Heart left ventricle (tissue), 13 donors: ENCODE data around the gene TPSD1.

Source experiments
- POLR2A ChIP-seq, 2 donors: fragments of 450-650 bp; IDR thresholded peaks; one replicate each; pipeline ENCODE4 v1.6.1; 2017; ENCODE audit warnings: antibody characterized with exemption in 2 of 2, mild to moderate bottlenecking in 2 of 2, moderate library complexity in 2 of 2
- TF ChIP-seq, protein P1 (sequence below), 12 donors: fragments of 200-600 bp; sonication (generic) in 4 of 12; IDR thresholded peaks; one replicate each; pipeline versions ENCODE4 v1.5.0 to v1.8.0; 2018 to 2022; ENCODE audit warnings: antibody characterized with exemption in 12 of 12, mild to moderate bottlenecking in 5 of 12
- donor health status: ischemic (EF 13 %, LVEDD 7.1; RV severe dilation, severe dysfunction).
- donor health status: DM: no; HTN: yes; CAD: no.
- donor health status: DM: no; HTN: no; CAD: no.
- donor health status: ischemic (EF 25% LVEDD 6.9; RV normal size, moderate dysfunction).
- donor health status: ischemic (EF 25% LVEDD 5.7; RV mildly dilated, moderate dysfunction).
- donor health status: ischemic (EF 35%, LVEDD 5.7; RV mildly dilated, moderate dysfunction).
- donor health status: nonischemic (EF 11% LVEDD 7.7; RV severe dilation, severe dysfunction).
- donor health status: DM: yes; HTN: yes; CAD: no.
- donor health status: PGD.
- donor health status: ischemic (EF 29% LVEDD 5.4; RV normal size, mild dysfunction).
- donor health status: nonischemic (EF 23%, LVEDD 6.1; RV moderate dilation, normal function).

DNA sequence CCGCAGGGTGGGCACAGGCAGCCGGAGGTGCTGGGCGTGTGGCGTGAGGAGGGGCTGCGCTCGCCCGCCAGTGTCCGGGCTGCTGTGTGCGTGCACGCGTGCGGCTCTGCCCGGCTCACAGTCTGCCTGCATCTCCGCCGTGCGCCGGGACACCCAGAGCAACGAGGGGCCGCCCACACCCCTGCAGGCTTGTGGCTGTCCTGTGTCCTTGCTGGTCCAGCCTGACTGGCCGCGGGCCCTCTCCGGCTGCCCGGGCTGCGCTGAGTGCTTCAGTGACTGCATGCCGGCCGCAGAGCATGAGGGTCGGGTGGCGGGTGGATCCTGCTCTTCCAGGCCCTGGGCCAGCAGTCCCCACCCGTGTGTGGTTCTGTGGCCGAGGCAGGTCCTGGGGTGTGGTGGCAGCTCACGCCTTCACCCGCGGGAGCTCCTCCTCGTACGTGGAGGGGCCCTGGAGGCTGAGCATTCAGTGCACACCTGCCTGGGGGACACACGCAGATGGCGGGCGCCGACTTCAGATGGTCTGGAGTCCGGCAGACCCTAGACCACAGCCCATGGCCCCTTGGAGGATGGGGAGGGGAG, 43.2 kb upstream of the TPSD1 start:
- no peak for TF ChIP-seq POLR2A (IDR thresholded peaks at IDR 0.05)
- TF ChIP-seq, protein P1, sequence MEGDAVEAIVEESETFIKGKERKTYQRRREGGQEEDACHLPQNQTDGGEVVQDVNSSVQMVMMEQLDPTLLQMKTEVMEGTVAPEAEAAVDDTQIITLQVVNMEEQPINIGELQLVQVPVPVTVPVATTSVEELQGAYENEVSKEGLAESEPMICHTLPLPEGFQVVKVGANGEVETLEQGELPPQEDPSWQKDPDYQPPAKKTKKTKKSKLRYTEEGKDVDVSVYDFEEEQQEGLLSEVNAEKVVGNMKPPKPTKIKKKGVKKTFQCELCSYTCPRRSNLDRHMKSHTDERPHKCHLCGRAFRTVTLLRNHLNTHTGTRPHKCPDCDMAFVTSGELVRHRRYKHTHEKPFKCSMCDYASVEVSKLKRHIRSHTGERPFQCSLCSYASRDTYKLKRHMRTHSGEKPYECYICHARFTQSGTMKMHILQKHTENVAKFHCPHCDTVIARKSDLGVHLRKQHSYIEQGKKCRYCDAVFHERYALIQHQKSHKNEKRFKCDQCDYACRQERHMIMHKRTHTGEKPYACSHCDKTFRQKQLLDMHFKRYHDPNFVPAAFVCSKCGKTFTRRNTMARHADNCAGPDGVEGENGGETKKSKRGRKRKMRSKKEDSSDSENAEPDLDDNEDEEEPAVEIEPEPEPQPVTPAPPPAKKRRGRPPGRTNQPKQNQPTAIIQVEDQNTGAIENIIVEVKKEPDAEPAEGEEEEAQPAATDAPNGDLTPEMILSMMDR (IDR thresholded peaks at IDR 0.05): no peak
